GM19351 (cell line): ENCODE results near the gene NAALADL2.
"Not testable (repeated sequence)": the region's sequence is repeated elsewhere in the genome, so short reads cannot be mapped to it uniquely, and the experiment has no call there.

ENCODE experiments used
- ATAC-seq: cut with Tn5 transposase; IDR thresholded peaks from one replicate; pipeline ENCODE4 v1.9.1; 2021; ENCODE audit warnings: mild to moderate bottlenecking, moderate library complexity; ENCODE audit not compliant: unreplicated experiment

Gene NAALADL2

GRCh38 chr3:175792245-175792644 lies 933.1 kb downstream of the NAALADL2 start:
- ATAC-seq: no peak

GRCh38 chr3:175798326-175798725 lies 939.2 kb downstream of the NAALADL2 start:
- no peak for ATAC-seq

GRCh38 chr3:175805825-175806224 lies 946.7 kb downstream of the NAALADL2 start:
- no peak for ATAC-seq

GRCh38 chr3:175807175-175807574 lies 948.0 kb downstream of the NAALADL2 start:
- ATAC-seq: no peak

GRCh38 chr3:175818811-175819464 lies 959.8 kb downstream of the NAALADL2 start:
- no peak for ATAC-seq

- ATAC-seq: not testable (repeated sequence)
These were observed 963.8 kb downstream of the NAALADL2 start for GRCh38 chr3:175822766-175823491.

GRCh38 chr3:175825016-175825580 lies 966.0 kb downstream of the NAALADL2 start:
- ATAC-seq: not testable (repeated sequence)

GRCh38 chr3:175826759-175827158 lies 967.6 kb downstream of the NAALADL2 start:
- no peak for ATAC-seq

- not testable (repeated sequence) for ATAC-seq
These were observed 970.7 kb downstream of the NAALADL2 start for GRCh38 chr3:175829809-175830208.

GRCh38 chr3:175835763-175836162 lies 976.6 kb downstream of the NAALADL2 start:
- ATAC-seq: not testable (repeated sequence)

GRCh38 chr3:175836617-175837016 lies 977.5 kb downstream of the NAALADL2 start:
- ATAC-seq: no peak

GRCh38 chr3:175837962-175838361 lies 978.8 kb downstream of the NAALADL2 start:
- ATAC-seq: no peak

GRCh38 chr3:175839366-175840005 lies 980.4 kb downstream of the NAALADL2 start:
- ATAC-seq: no peak

GRCh38 chr3:175851541-175851940 lies 992.4 kb downstream of the NAALADL2 start:
- no peak for ATAC-seq

- ATAC-seq: no peak
These were observed 993.4 kb downstream of the NAALADL2 start for GRCh38 chr3:175852560-175852959.

- no peak for ATAC-seq
These were observed 998.6 kb downstream of the NAALADL2 start for GRCh38 chr3:175857666-175858270.
